Stimulated activated CD8-positive, alpha-beta memory T cell treated with anti-CD3 and anti-CD28 coated beads, Interleukin-12 subunit alpha, Interleukin-12 subunit beta, amount 100 ng/mL, for 24 hours (primary cell): ENCODE results near the gene SRPK1.
"Not testable (repeated sequence)": the region's sequence is repeated elsewhere in the genome, so short reads cannot be mapped to it uniquely, and the experiment has no call there.

Experiments
- DNase-seq: peaks from one replicate; pipeline ENCODE4 v3.0.0-alpha.2; 2020; ENCODE audit errors: extremely low read depth

Gene SRPK1

GRCh38 chr6:35920793-35921732 lies at the start of gene SRPK1:
TSS of gene SRPK1 (minus strand) at chr6:35921098. CDS start at chr6:35921056, 42 bp downstream.
- DNase-seq: peak; percentile 75

GRCh38 chr6:35970181-35970580 lies 49.3 kb upstream of the SRPK1 start:
- no peak for DNase-seq

GRCh38 chr6:35969646-35970045 lies 48.7 kb upstream of the SRPK1 start:
- no peak for DNase-seq

- DNase-seq: no peak
Measured at GRCh38 chr6:35968821-35969220, 47.9 kb upstream of the SRPK1 start.

GRCh38 chr6:35967076-35967774 lies 46.3 kb upstream of the SRPK1 start:
- no peak for DNase-seq

- DNase-seq: no peak
Measured at GRCh38 chr6:35962779-35963560, 42.1 kb upstream of the SRPK1 start.

GRCh38 chr6:35960187-35960586 lies 39.3 kb upstream of the SRPK1 start:
- DNase-seq: no peak

GRCh38 chr6:35955970-35956369 lies 35.1 kb upstream of the SRPK1 start:
- no peak for DNase-seq

GRCh38 chr6:35955521-35955920 lies 34.6 kb upstream of the SRPK1 start:
- DNase-seq: no peak

- DNase-seq: no peak
Measured at GRCh38 chr6:35955071-35955470, 34.2 kb upstream of the SRPK1 start.

GRCh38 chr6:35954333-35954732 lies 33.4 kb upstream of the SRPK1 start:
- DNase-seq: no peak

- no peak for DNase-seq
Measured at GRCh38 chr6:35948725-35949124, 27.8 kb upstream of the SRPK1 start.

- no peak for DNase-seq
Measured at GRCh38 chr6:35945650-35946025, 24.7 kb upstream of the SRPK1 start.

GRCh38 chr6:35943390-35943789 lies 22.5 kb upstream of the SRPK1 start:
- DNase-seq: no peak

GRCh38 chr6:35942355-35942754 lies 21.5 kb upstream of the SRPK1 start:
- no peak for DNase-seq

- not testable (repeated sequence) for DNase-seq
Measured at GRCh38 chr6:35941170-35941569, 20.3 kb upstream of the SRPK1 start.

GRCh38 chr6:35940014-35940413 lies 19.1 kb upstream of the SRPK1 start:
- not testable (repeated sequence) for DNase-seq

- not testable (repeated sequence) for DNase-seq
Measured at GRCh38 chr6:35939259-35939658, 18.4 kb upstream of the SRPK1 start.

GRCh38 chr6:35936681-35937359 lies 15.9 kb upstream of the SRPK1 start:
- DNase-seq: no peak

- DNase-seq: no peak
Measured at GRCh38 chr6:35935469-35935868, 14.6 kb upstream of the SRPK1 start.

- no peak for DNase-seq
Measured at GRCh38 chr6:35933844-35934243, 12.9 kb upstream of the SRPK1 start.

GRCh38 chr6:35931873-35932272 lies 11.0 kb upstream of the SRPK1 start:
- not testable (repeated sequence) for DNase-seq
